ENCODE measurements around the gene SMR3B. TPM values are rescaled to one million over a fixed set of nuclear protein-coding genes. Genes with fewer than 3 reads are reported as not detected.

SMR3B gene
- polyA plus RNA-seq, 1 donor (not counting 4 experiments of a cell fraction or from before 2014, with no cell fraction given), result not detected

GRCh38 chr4:70371987-70372386 is 10.9 kb upstream of the SMR3B start:
- no peaks in the 10 kb centered on the region for H3K36me3 ChIP-seq (ENCODE audit: control insufficient read depth in 2 of 2, extremely low read depth in 1 of 2, insufficient read depth in 2 of 2, low read length in 2 of 2)
- no peak for DNase-seq (ENCODE audit: low read depth, low spot score)
- no peaks in the 10 kb centered on the region for H3K9me1 ChIP-seq (ENCODE audit: control insufficient read depth, extremely low read depth, insufficient read depth, low read length)
- no peak overlapping the region for H3K4me2 ChIP-seq (ENCODE audit: control insufficient read depth, extremely low read depth, insufficient read depth, low read depth, low read length)
- H3K27ac ChIP-seq (ENCODE audit: control insufficient read depth, insufficient read depth, low read length), result no peak overlapping the region
- no peaks in the 10 kb centered on the region for H4K20me1 ChIP-seq (ENCODE audit: control insufficient read depth, extremely low read depth, insufficient read depth, low read length)
- no peaks in the 10 kb centered on the region for H3K4me1 ChIP-seq (ENCODE audit: control insufficient read depth, extremely low read depth, insufficient read depth, low read length)
- H3K79me2 ChIP-seq (ENCODE audit: control insufficient read depth, insufficient read depth, low read length), result no peaks in the 10 kb centered on the region
- no peak overlapping the region for H2AFZ ChIP-seq (ENCODE audit: control insufficient read depth, low read length)
- dilution Hi-C loops (cut with MboI; ENCODE audit: extremely low pct_ligation_motif_present, low sequenced_read_pairs), result no loop called here
- H3K9me3 ChIP-seq (ENCODE audit: control insufficient read depth, low read depth, low read length), result no peaks in the 10 kb centered on the region
- no peak overlapping the region for H3K4me3 ChIP-seq (ENCODE audit: control insufficient read depth in 2 of 3, extremely low read depth in 1 of 3, insufficient read depth in 2 of 3, low read depth in 1 of 3, low read length in 3 of 3)
- no peaks in the 10 kb centered on the region for H3K27me3 ChIP-seq (ENCODE audit: control insufficient read depth, extremely low read depth, insufficient read depth, low read length)
- FAIRE-seq, result no peak
- H3K9ac ChIP-seq (ENCODE audit: control insufficient read depth, extremely low read depth, insufficient read depth, low read length), result no peak overlapping the region
- TF ChIP-seq, protein P1, sequence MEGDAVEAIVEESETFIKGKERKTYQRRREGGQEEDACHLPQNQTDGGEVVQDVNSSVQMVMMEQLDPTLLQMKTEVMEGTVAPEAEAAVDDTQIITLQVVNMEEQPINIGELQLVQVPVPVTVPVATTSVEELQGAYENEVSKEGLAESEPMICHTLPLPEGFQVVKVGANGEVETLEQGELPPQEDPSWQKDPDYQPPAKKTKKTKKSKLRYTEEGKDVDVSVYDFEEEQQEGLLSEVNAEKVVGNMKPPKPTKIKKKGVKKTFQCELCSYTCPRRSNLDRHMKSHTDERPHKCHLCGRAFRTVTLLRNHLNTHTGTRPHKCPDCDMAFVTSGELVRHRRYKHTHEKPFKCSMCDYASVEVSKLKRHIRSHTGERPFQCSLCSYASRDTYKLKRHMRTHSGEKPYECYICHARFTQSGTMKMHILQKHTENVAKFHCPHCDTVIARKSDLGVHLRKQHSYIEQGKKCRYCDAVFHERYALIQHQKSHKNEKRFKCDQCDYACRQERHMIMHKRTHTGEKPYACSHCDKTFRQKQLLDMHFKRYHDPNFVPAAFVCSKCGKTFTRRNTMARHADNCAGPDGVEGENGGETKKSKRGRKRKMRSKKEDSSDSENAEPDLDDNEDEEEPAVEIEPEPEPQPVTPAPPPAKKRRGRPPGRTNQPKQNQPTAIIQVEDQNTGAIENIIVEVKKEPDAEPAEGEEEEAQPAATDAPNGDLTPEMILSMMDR (optimal IDR thresholded peaks at IDR 0.05 in 1 of 3, IDR thresholded peaks at IDR 0.05 in 1 of 3, conservative IDR thresholded peaks at IDR 0.05 in 1 of 3; ENCODE audit: extremely low read depth in 1 of 3, insufficient read depth in 2 of 3, low read length in 3 of 3), result no peak
- no peak for TF ChIP-seq EZH2 (IDR thresholded peaks at IDR 0.05; ENCODE audit: low read length)

DNA sequence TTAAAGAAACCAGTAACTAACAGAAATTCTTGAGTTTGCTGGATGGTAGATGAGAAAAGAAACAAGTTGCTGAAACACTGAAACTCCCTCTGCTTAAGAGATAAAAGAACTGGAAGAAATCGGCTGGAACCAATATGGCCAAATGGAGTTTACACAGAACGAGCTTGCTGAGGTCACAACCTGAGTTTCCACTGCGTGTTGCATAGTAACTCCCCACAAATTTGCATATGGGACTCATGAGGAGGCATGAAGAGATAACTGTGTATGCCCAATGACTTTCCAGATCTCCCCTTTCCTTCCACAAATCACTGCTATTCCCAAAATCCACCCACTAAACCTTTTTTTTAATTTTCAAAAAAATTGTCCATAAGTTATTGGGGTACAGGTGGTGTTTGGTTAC is 10.2 kb upstream of the SMR3B start:
- no peaks in the 10 kb centered on the region for H4K20me1 ChIP-seq (ENCODE audit: control insufficient read depth, extremely low read depth, insufficient read depth, low read length)
- H3K4me3 ChIP-seq (ENCODE audit: control insufficient read depth in 2 of 3, extremely low read depth in 1 of 3, insufficient read depth in 2 of 3, low read depth in 1 of 3, low read length in 3 of 3), result no peak overlapping the region
- H3K27ac ChIP-seq (ENCODE audit: control insufficient read depth, insufficient read depth, low read length), result no peak overlapping the region
- no peaks in the 10 kb centered on the region for H3K27me3 ChIP-seq (ENCODE audit: control insufficient read depth, extremely low read depth, insufficient read depth, low read length)
- dilution Hi-C loops (cut with MboI; ENCODE audit: extremely low pct_ligation_motif_present, low sequenced_read_pairs), result no loop called here
- no peaks in the 10 kb centered on the region for H3K36me3 ChIP-seq (ENCODE audit: control insufficient read depth in 2 of 2, extremely low read depth in 1 of 2, insufficient read depth in 2 of 2, low read length in 2 of 2)
- TF ChIP-seq EZH2 (IDR thresholded peaks at IDR 0.05; ENCODE audit: low read length), result no peak
- TF ChIP-seq, protein P1 (optimal IDR thresholded peaks at IDR 0.05 in 1 of 3, IDR thresholded peaks at IDR 0.05 in 1 of 3, conservative IDR thresholded peaks at IDR 0.05 in 1 of 3; ENCODE audit: extremely low read depth in 1 of 3, insufficient read depth in 2 of 3, low read length in 3 of 3), result no peak
- no peak for FAIRE-seq
- no peaks in the 10 kb centered on the region for H3K4me1 ChIP-seq (ENCODE audit: control insufficient read depth, extremely low read depth, insufficient read depth, low read length)
- no peak for DNase-seq (ENCODE audit: low read depth, low spot score)
- no peak overlapping the region for H3K4me2 ChIP-seq (ENCODE audit: control insufficient read depth, extremely low read depth, insufficient read depth, low read depth, low read length)
- no peaks in the 10 kb centered on the region for H3K9me1 ChIP-seq (ENCODE audit: control insufficient read depth, extremely low read depth, insufficient read depth, low read length)
- no peak overlapping the region for H2AFZ ChIP-seq (ENCODE audit: control insufficient read depth, low read length)
- H3K79me2 ChIP-seq (ENCODE audit: control insufficient read depth, insufficient read depth, low read length), result no peaks in the 10 kb centered on the region
- no peak overlapping the region for H3K9ac ChIP-seq (ENCODE audit: control insufficient read depth, extremely low read depth, insufficient read depth, low read length)
- H3K9me3 ChIP-seq (ENCODE audit: control insufficient read depth, low read depth, low read length), result no peaks in the 10 kb centered on the region
